GM12891 (cell line): ENCODE results near the gene CCDC188.

Experiments
- POLR2A ChIP-seq: IDR thresholded peaks from 2 replicates; pipeline ENCODE4 v1.6.1; 2011; ENCODE audit warnings: low read depth, low read length, control low read depth
- POLR2AphosphoS5 ChIP-seq: IDR thresholded peaks from 2 replicates; pipeline ENCODE4 v1.6.1; 2011; ENCODE audit warnings: low read depth, low read length, control low read depth
- TAF1 ChIP-seq: IDR thresholded peaks from 2 replicates; pipeline ENCODE4 v1.6.1; 2011; ENCODE audit warnings: low read depth, low read length, control low read depth

GRCh38 chr22:20138868-20139267 is 12.0 kb downstream of the CCDC188 start:
- no peak for TF ChIP-seq POLR2A
- TF ChIP-seq TAF1: no peak
- TF ChIP-seq POLR2AphosphoS5: no peak
